CD4-positive, alpha-beta T cell treated with Interleukin-6 for 4 hours (primary cell): Measurements from ENCODE around the gene MTRFR.
A peak's percentile ranks its signal among the peaks of the same experiment; 100 is the strongest.
"Not testable (repeated sequence)": the region's sequence is repeated elsewhere in the genome, so short reads cannot be mapped to it uniquely, and the experiment has no call there.

Source experiments
- DNase-seq: peaks from one replicate; pipeline ENCODE4 v3.0.0-alpha.2; 2020; ENCODE audit warnings: mixed read lengths

Gene MTRFR

DNA sequence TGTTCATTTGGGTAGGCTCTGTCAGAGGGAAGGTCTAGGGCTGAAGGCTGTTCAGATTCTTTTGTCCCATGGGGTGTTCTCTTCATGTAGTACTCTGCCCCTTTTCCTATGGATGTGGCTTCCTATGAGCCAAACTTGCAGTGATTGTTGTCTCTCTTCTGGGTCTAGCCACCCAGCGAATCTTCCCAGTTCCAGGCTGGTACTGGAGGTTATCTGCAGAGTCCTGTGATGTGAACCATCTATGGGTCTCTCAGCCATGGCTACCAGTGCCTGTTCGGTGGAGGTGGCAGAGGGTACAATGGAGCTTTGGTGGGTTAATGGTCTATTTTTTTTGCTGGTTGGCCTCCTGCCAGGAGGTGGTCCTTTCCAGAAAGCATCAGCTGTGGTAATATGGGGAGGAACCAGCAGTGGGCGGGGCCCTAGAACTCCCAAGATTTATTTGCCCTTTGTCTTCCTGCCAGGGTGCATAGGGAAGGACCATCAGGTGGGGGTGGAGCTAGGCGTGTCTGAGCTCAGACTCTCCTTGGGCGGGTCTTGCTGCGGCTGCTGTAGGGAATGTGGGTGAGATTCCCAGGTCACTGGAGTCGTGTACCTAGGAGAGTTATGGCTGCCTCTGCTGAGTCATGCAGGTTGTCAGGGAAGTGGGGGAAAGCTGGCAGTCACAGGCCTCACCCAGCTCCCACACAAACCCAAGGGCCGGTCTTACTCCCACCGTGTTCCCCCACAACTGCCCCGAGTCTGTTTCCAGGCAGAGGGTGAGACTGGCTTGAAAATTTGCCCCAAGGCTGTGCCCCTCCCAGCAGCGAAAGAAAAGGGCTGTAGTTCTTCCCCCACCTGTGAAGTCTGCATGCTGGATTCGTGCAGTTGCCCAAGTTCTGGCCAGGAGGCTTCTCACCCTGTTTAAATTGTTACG is 17.5 kb downstream of the MTRFR start:
- DNase-seq = no peak

- DNase-seq = no peak
These were observed 18.3 kb downstream of the MTRFR start for GRCh38 chr12:123251403-123252076.

DNA sequence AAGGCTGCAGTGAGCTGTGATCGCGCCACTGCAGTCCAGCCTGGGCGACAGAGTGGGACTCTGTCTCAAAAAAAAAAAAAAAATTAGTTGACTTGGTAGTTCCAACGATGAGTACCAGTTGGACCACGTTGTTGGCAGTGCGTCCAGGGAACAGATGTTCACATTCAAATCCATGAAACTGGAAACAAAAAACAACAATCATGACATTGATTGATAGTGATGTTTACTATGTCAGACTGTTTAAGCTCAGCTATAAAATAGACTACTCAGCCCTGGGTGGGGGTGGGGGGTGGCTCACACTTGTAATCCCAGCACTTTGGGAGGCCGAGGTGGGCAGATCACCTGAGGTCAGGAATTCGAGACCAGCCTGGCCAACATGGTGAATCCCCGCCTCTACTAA is 19.1 kb downstream of the MTRFR start:
- DNase-seq = not testable (repeated sequence)

DNA sequence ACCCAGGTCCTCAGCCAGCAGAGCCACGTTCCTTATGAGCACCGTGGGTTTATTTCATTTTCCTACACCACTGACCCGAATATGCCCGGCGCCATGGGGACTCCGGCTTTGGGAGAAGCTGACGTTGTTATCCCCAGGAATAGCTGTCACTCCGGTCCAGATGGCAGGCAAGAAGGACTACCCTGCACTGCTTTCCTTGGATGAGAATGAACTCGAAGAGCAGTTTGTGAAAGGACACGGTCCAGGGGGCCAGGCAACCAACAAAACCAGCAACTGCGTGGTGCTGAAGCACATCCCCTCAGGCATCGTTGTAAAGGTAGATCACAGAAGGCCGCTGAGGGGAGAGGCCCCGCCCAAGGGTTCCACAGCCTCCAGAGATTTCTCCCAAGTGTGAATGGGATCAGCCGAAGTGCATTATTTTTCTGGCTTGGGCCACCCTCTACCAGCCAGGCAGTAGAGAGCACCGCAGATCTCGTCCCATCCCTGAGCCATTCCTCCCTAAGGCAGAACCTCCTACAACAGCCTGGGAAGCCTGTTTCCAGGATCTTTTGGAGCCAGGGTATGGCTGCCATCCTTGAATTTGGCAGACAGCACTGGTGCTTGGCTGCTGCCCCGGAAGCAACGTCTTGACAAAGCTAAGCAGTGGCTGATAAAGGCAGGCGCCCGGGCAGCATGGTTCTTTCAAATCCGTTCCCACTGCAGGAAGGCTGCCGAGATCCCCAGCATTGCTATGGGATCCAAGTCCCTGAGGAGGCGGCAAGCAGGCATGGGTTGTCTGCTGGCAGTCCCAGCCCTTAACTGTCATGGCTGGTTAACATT is 20.6 kb downstream of the MTRFR start:
- no peak for DNase-seq

DNA sequence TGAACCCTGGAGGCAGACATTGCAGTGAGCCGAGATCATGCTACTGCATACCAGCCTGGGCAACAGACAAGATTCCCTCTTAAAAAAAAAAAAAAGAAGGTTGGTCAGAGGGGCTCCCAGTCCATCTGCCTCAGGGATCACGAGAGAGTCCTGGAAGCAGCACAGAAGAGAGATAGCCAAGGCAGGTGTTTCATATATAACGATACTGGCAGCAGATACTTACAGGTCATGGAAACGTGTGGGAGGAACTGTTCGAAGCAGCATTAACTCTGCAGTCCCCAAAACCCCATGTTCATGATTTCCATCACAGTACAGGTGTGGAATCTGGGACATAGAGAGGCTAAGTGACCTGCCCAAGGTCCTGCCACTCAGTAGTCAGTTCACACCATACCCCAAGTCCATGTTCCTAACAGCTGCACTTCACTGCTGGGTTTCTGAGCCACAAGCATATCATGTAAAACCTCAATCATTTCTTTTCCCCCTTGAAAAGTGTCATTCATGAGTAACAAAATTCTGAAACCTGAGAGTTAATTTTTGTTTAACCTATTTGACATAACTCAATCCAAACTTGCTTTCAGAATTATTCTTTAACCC is 21.7 kb downstream of the MTRFR start:
- DNase-seq = no peak

- DNase-seq = no peak
These were observed 25.4 kb downstream of the MTRFR start for GRCh38 chr12:123258593-123258992.

DNA sequence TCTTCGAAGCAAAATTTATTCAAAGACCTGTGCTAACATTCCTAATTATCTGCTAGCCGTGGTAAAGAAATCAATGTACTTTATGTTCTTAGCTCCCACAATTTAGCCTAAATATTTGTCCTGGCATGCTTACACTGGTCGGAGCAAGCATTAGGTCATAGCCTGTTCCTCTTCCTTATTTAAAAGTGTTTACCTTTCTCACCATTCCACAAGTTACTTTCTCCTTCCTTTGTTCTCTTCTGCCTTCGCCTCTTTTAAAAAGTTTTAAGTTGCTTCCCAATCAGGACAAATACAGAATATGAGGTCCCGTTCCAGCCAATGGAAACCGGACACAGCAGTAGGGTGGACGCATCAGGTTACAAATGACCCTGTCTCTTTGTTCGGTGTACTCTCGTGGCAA is 26.8 kb downstream of the MTRFR start:
- no peak for DNase-seq

DNA sequence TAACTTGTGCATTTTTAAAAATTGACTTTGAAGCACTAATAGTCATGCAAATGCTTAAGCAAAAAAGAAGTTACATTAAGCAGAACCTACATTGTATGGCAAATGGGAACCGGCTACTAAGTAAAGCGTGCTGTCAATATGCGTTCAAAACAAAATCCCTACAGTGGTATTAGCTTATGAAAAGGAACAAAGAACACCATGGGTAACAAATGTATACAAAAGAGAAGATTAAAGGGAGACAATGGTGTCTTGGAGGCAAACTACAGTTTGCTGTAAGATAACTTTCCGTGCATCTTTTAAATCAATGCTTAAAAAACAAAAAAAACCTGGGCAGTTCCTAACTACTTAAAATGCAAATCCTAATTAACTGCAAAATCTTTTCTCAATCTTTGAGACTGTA is 28.0 kb downstream of the MTRFR start:
- no peak for DNase-seq

- DNase-seq = no peak
These were observed 30.1 kb downstream of the MTRFR start for GRCh38 chr12:123263196-123263817.

- DNase-seq = peak; percentile 17
These were observed 31.4 kb downstream of the MTRFR start for GRCh38 chr12:123264642-123265041.

DNA sequence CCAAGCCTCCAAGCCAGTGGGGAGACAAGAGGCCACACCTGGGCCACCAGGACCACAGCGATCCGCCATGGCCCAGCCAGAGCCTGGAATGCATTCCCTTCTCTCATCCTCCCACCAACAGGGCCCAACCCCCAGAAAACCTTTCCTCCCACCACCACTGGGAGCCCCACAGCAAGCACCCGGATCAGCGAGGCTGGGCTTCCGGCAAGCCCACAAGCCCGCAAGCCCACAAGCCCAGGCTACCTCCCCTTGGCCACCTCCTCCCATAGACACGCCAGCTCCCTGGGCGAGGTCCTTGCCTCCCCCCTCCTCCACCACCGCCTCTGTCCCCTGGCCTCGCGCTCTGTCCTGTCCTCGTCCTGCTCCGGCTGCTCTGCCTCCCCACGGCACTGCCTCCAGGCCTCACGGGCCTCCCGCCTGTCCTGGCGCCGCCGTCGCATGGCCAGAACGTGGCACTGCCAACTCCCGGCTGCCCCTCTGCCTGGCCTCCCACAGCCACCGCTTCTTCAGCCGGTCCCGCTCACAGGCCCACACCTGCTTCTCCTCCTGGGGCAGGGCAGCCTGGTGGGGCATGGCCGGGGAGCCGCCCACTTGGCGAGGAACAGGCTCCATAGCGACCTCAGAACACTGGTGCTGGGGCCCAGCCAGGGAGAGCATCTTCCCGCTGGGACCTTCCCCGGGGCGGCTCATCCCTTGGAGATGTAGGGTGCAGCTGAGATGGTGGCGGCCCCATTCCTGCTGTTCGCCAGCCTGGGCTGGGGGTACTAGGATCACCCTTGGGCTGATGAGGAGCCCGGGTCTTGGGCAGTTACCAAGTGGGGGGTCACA is 32.8 kb downstream of the MTRFR start:
- no peak for DNase-seq

DNA sequence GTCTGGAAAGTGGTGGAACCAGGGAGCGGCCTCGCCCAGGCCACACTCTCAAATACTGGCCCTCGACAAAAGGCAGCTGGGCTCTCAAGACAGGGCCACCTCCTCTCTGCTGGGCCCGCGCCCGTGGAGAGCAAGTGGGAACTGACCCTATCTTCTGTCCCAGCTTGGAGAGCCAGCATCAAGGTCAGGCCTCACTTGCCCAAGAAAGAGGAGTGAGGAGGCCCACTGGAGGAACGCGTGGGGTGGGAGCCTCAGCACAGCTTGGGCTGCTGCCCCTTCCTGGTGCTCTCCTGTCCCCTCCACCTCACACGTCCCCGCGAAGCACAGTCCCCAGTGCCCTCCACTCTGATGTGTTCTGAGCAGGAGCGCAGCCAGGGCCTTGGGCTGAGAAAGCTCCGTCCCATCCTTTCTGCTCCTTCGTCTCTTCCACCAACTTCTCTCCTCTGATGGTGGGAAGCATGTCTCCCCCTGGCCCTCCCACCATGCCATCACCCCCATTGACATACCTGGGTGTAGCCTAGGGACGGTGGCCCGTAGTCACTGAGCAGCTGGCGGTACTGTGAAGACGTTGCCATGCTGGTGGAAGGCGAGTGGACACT is 33.5 kb downstream of the MTRFR start:
- DNase-seq = no peak

GRCh38 chr12:123267335-123267920 is 34.2 kb downstream of the MTRFR start:
- no peak for DNase-seq

GRCh38 chr12:123267991-123268843 is 35.0 kb downstream of the MTRFR start:
- no peak for DNase-seq

GRCh38 chr12:123268850-123269249 is 35.6 kb downstream of the MTRFR start:
- no peak for DNase-seq

DNA sequence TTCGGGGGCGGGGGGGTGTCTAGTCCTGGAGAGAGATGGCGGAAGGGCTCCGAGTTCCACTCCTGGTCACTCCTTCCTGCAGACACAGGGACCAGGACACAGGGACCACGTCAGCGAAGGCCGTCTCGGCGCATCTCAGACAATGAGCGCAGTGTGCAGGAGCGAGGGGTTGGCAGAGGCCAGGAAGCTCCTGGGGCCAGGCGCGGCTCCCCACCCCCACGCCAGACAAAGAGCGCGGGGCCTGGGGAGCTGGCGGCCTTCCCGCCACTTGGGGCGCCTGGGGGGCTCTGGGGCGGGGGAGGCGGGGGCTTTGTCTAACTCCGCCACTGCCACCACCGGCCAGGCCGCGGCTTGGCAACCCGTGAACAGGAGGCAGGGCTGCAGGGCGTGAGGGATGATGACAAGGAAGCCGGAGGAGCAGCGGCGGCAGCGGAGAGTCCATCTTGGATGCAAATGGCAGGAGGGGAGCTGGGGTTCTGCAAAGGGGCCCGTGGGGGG is 36.2 kb downstream of the MTRFR start:
- DNase-seq = peak; percentile 42

DNA sequence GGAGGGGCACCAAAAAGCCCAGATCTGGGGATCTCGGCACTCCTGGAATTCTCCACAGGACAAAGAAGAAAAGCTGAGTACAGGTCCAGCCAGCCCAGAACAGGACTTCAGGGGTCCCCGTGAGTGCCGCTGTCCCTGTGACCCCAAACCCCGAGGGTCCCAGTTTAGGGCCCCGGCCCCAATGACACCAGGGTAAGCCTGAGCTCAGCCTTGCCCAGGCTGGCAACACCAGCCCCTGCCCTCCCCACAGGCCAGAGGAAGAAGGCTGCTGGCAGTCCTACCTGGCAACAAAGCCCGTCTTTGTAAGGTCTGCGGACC is 36.6 kb downstream of the MTRFR start:
- peak; percentile 15 for DNase-seq

DNA sequence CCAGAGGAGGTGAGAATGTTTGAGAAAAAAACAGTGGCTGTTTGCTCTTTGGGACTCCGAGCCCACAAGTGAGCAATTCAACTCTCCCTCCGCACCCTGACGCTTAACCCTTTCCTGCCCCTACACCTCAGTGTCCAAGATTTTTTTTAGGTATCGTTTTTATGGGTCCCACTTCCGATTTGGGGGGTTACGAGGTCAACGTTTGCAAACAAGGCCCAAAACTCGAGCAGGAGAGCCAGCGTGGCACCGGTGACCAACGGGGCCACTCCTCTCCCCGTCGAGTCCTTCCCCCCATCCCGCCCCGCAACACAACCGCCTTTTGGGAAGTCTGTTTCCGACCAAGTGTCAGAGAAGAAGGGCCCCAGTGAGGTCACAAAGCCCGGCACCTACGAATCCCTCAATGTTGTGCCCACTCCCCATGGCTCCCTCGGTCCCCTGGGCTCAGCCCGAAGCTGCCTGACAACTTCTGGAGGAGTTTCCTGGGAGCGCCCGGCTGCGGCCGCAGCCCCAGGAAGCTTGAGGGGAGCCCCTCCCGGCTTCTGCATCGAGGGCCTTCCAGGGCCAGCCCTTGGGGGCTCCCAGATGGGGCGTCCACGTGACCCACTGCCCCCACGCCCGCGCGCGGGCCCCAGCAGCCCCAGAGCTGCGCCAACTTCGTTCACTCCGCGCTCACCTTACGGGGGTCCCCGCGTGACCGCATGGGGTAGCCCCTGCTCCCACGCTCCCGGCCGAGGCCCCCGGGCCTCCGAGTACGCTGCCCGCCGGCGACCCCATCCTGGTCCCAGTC is 37.2 kb downstream of the MTRFR start:
- peak; percentile 14 for DNase-seq
